AG09319 (cell line): ENCODE results near the gene BAK1.

Experiments
- DNase-seq: peaks from one replicate; pipeline ENCODE4 v3.0.0-alpha.2; 2010; ENCODE audit warnings: low read depth; ENCODE audit errors: extremely low read depth
- TF ChIP-seq, protein P1 (sequence below): IDR thresholded peaks from 2 replicates; pipeline ENCODE4 v1.5.1; 2011; ENCODE audit warnings: low read depth, mild to moderate bottlenecking, inconsistent platforms, low read length, moderate library complexity

Gene BAK1

DNA sequence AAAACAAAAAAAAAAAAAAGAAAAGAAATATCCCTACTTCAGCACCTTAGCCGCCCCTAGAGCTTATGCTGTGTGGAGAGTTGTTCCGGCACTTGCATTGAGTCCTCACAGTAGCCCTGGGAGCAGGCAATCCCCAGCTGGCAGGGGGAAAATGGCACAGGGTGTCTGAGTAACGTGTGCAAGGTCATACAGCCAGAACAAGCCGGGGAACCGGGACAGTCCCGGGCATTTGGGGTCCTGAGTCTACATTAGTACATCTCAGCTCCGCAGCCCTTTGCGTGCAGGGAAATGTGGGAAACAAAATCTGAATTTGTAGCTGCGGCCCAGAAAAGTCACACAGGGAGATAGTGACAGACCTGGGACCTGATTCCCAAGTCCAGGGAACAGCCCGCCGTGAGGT is 3.4 kb downstream of the BAK1 start:
- DNase-seq, result no peak
- TF ChIP-seq, protein P1, sequence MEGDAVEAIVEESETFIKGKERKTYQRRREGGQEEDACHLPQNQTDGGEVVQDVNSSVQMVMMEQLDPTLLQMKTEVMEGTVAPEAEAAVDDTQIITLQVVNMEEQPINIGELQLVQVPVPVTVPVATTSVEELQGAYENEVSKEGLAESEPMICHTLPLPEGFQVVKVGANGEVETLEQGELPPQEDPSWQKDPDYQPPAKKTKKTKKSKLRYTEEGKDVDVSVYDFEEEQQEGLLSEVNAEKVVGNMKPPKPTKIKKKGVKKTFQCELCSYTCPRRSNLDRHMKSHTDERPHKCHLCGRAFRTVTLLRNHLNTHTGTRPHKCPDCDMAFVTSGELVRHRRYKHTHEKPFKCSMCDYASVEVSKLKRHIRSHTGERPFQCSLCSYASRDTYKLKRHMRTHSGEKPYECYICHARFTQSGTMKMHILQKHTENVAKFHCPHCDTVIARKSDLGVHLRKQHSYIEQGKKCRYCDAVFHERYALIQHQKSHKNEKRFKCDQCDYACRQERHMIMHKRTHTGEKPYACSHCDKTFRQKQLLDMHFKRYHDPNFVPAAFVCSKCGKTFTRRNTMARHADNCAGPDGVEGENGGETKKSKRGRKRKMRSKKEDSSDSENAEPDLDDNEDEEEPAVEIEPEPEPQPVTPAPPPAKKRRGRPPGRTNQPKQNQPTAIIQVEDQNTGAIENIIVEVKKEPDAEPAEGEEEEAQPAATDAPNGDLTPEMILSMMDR, result no peak

DNA sequence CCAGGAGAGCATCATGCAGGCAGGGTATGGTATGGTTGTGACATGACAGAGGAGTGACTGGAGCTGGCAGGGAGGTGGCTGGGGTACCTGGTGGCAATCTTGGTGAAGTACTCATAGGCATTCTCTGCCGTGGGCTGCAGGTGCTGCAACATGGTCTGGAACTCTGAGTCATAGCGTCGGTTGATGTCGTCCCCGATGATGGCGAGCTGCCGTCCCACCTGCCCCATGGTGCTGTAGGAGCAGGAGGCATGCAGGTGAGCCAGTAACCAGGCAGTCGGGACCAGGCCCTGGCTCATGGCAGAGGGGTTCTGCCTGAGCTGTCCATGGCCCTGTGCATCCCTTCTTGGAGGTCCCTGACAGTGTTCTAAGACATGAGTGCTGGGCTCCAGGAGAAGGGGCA is 4.9 kb downstream of the BAK1 start:
- DNase-seq, result no peak
- TF ChIP-seq, protein P1, result no peak

DNA sequence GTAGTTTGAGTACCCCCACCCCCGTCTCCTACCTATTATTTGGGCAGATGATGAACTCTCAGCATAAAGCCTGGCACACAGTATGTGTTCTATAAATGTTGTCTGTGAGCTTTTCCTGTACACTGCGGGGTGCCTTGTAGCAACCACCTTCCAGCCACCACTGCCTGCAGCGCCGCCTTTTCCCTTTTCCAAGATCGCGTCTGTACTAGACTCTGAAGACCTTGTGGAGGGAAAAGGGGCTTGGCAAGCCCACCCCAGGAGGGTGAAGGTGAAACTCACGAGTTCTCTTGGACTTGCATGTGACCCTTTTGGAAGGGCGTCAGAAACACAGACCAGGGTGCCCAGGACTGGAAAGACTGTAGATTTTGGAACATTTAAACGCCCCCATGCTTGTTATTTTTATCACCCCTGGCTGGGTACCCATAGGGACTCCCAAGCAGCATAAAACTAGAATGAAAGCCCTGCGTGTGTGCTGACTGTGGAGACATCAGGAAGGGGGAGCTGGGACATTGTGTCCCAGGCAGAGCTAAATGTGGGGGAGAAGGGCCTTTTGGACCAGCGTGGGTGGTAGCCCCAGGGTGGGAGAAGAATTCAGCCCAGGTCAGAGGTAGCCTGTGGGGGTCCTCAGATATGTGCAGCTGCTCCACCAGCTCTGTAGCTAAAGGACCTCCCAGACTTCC is 8.3 kb downstream of the BAK1 start:
- DNase-seq, result no peak
- TF ChIP-seq, protein P1, result no peak

DNA sequence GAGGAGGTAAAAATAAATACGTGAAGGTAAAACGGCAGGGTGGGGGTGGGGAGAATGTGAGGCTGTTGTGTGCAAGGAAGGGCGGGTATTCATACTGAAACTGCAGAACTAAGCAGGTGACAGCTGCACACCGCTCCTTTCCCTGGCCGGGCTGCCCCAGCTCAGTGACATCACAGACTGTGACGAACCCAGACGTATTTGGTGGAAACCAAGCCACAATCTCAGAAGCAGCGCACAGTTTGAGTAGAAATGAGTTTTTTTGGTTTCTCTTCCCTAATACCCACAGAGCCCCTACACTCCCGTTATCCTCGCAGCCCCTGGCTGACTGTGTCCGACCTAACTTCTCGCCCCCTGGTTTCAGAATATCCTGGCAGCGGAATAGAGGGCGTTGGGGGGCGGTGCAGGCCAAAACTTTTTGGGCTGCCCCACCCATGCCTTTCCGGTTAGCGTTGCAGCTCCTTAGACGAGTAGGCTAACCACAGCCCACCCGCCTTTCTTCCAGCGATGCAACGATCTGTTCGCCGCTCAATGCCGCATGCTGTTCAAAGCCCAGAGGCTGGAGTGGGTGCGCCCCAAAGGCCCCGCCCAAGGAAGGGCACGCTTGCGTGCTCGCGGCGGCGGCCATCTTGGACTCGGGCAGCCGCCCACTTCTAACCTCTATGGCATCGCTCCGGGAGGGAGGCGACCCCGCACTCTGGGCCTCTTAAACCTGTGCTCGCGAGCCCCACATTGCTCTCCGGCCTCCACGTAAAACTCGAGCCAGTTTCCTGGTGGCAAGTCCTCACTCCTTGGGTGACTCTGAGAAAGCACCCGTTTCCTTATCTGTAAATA is 9.1 kb downstream of the BAK1 start:
- TF ChIP-seq, protein P1, result no peak

DNA sequence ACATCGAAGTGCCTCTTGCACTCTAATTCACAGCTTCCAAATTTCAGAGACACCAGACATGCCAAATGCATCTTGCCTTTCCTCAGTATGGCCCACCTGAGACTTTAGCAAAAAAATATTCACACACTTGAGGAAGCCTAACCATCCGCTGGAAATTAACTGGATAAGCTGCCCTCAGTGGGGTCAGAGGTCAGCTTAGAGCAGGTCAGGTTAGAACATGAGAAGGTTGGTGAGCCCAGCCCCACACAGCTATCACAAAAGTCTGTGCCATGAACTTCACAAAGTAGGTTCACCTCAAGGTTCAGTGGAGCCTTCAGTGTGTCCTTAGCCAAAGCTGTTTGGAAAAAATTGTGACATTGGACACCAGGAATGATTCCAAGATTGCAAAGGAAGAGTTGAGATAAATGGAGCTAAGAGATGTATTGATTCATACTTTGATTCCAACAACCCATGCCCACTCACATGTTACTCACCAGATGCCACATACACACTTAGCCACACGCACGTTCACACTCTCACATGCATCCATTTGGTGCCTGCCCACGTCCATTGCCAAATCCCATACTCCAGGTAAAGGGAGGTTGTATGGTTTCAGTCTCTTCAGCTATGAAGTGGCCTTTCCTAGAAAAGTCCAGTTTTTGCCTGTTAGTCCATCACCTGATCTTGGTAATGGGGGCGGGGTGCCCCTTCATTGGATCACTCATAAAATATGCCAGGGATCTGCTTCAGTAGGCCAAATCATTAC is 11.1 kb downstream of the BAK1 start:
- TF ChIP-seq, protein P1, result no peak
- no peak for DNase-seq

More for the DNA sequence above, 9.1 kb downstream of the BAK1 start:
- DNase-seq, result no peak

DNA sequence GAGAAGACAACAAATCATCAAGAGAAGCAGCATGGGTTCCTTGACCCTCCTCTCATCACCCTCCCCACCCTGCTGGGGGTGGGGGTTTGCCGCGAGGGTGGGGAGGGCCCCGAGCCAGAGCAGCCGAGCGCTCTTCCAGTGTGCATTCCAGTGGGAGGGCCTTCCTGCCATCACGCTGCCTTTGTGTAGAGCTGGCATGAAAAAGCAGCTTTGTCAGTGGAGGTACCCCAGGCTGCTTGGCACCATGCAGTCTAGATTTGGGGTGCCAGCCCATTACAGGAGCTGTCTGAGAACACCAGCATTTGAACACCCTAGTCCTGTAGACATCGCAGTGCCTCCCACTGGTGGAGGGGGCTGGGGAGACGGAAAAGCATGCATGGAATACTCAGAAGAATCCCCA is 12.2 kb downstream of the BAK1 start:
- DNase-seq, result no peak
- TF ChIP-seq, protein P1, result no peak
